Measurements from ENCODE around the gene SFPQ.
"Not testable (repeated sequence)": the region's sequence is repeated elsewhere in the genome, so short reads cannot be mapped to it uniquely, and the experiment has no call there.

The SFPQ gene, protein sequence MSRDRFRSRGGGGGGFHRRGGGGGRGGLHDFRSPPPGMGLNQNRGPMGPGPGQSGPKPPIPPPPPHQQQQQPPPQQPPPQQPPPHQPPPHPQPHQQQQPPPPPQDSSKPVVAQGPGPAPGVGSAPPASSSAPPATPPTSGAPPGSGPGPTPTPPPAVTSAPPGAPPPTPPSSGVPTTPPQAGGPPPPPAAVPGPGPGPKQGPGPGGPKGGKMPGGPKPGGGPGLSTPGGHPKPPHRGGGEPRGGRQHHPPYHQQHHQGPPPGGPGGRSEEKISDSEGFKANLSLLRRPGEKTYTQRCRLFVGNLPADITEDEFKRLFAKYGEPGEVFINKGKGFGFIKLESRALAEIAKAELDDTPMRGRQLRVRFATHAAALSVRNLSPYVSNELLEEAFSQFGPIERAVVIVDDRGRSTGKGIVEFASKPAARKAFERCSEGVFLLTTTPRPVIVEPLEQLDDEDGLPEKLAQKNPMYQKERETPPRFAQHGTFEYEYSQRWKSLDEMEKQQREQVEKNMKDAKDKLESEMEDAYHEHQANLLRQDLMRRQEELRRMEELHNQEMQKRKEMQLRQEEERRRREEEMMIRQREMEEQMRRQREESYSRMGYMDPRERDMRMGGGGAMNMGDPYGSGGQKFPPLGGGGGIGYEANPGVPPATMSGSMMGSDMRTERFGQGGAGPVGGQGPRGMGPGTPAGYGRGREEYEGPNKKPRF

GRCh38 chr1:35192853-35193664, at the start of gene SFPQ:
TSS of gene SFPQ (minus strand) at chr1:35193145. CDS start at chr1:35193049, 96 bp downstream.
- peak within 1 kb of the TSS; percentile 69 for H3K4me3 ChIP-seq (ENCODE audit: low read depth, low read length)
- TF ChIP-seq, protein P1, sequence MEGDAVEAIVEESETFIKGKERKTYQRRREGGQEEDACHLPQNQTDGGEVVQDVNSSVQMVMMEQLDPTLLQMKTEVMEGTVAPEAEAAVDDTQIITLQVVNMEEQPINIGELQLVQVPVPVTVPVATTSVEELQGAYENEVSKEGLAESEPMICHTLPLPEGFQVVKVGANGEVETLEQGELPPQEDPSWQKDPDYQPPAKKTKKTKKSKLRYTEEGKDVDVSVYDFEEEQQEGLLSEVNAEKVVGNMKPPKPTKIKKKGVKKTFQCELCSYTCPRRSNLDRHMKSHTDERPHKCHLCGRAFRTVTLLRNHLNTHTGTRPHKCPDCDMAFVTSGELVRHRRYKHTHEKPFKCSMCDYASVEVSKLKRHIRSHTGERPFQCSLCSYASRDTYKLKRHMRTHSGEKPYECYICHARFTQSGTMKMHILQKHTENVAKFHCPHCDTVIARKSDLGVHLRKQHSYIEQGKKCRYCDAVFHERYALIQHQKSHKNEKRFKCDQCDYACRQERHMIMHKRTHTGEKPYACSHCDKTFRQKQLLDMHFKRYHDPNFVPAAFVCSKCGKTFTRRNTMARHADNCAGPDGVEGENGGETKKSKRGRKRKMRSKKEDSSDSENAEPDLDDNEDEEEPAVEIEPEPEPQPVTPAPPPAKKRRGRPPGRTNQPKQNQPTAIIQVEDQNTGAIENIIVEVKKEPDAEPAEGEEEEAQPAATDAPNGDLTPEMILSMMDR (IDR thresholded peaks at IDR 0.05; ENCODE audit: low read depth, low read length, missing control alignments), result no peak
- in situ Hi-C loops (cut with HindIII; ENCODE audit: low sequenced_read_pairs), result no loop called here

GRCh38 chr1:35236772-35237171, 43.8 kb upstream of the SFPQ start:
- DNase-seq (ENCODE audit: low read depth); H3K4me3 ChIP-seq (ENCODE audit: low read depth, low read length); in situ Hi-C loops (cut with HindIII; ENCODE audit: low sequenced_read_pairs): not testable (repeated sequence)

More at GRCh38 chr1:35192853-35193664, at the start of gene SFPQ:
- DNase-seq (ENCODE audit: low read depth), result peak; percentile 99

- in situ Hi-C loops (cut with HindIII; ENCODE audit: low sequenced_read_pairs), result no loop called here
- no peak for DNase-seq (ENCODE audit: low read depth)
- TF ChIP-seq, protein P1 (IDR thresholded peaks at IDR 0.05; ENCODE audit: low read depth, low read length, missing control alignments), result no peak
- H3K4me3 ChIP-seq (ENCODE audit: low read depth, low read length), result no peak overlapping the region
These were observed 38.3 kb upstream of the SFPQ start for GRCh38 chr1:35231287-35231686.

GRCh38 chr1:35229587-35230360, 36.8 kb upstream of the SFPQ start:
- H3K4me3 ChIP-seq (ENCODE audit: low read depth, low read length), result no peak overlapping the region
- in situ Hi-C loops (cut with HindIII; ENCODE audit: low sequenced_read_pairs), result no loop called here
- TF ChIP-seq, protein P1 (IDR thresholded peaks at IDR 0.05; ENCODE audit: low read depth, low read length, missing control alignments), result no peak
- DNase-seq (ENCODE audit: low read depth), result no peak

DNA sequence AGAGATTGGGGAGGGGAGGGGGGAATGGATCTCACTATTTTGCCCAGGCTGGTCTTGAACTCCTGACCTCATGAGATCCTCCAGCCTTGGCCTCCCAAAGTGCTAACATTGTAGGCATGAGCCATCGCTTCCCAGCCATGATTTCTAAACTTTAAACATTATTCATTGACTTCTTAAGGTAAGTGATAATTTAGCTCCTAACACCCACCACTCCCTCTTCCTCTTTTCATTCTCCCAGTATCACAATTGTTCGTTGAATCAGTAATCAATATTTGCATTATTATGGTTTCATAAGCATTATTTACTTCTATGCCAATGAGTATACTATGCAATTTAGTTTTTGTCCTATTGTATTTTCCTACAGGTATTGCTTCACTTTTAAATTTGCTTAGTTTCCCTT, 33.6 kb upstream of the SFPQ start:
- in situ Hi-C loops (cut with HindIII; ENCODE audit: low sequenced_read_pairs), result no loop called here
- H3K4me3 ChIP-seq (ENCODE audit: low read depth, low read length), result no peak overlapping the region
- no peak for DNase-seq (ENCODE audit: low read depth)
- TF ChIP-seq, protein P1 (IDR thresholded peaks at IDR 0.05; ENCODE audit: low read depth, low read length, missing control alignments), result no peak

GRCh38 chr1:35223084-35223630, 30.2 kb upstream of the SFPQ start:
- no peak for DNase-seq (ENCODE audit: low read depth)
- TF ChIP-seq, protein P1 (IDR thresholded peaks at IDR 0.05; ENCODE audit: low read depth, low read length, missing control alignments), result no peak
- in situ Hi-C loops (cut with HindIII; ENCODE audit: low sequenced_read_pairs), result no loop called here
- H3K4me3 ChIP-seq (ENCODE audit: low read depth, low read length), result no peak overlapping the region

All from astrocyte of the cerebellum (primary cell).